ENCODE measurements around the gene C11orf21.

Gene C11orf21

GRCh38 chr11:2263071-2263565, 38.6 kb downstream of the C11orf21 start:
- DNase-seq (ENCODE audit: low spot score) = no peak
- TF ChIP-seq, protein P1, sequence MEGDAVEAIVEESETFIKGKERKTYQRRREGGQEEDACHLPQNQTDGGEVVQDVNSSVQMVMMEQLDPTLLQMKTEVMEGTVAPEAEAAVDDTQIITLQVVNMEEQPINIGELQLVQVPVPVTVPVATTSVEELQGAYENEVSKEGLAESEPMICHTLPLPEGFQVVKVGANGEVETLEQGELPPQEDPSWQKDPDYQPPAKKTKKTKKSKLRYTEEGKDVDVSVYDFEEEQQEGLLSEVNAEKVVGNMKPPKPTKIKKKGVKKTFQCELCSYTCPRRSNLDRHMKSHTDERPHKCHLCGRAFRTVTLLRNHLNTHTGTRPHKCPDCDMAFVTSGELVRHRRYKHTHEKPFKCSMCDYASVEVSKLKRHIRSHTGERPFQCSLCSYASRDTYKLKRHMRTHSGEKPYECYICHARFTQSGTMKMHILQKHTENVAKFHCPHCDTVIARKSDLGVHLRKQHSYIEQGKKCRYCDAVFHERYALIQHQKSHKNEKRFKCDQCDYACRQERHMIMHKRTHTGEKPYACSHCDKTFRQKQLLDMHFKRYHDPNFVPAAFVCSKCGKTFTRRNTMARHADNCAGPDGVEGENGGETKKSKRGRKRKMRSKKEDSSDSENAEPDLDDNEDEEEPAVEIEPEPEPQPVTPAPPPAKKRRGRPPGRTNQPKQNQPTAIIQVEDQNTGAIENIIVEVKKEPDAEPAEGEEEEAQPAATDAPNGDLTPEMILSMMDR (IDR thresholded peaks at IDR 0.05; ENCODE audit: extremely low read depth, missing control alignments) = no peak

DNA sequence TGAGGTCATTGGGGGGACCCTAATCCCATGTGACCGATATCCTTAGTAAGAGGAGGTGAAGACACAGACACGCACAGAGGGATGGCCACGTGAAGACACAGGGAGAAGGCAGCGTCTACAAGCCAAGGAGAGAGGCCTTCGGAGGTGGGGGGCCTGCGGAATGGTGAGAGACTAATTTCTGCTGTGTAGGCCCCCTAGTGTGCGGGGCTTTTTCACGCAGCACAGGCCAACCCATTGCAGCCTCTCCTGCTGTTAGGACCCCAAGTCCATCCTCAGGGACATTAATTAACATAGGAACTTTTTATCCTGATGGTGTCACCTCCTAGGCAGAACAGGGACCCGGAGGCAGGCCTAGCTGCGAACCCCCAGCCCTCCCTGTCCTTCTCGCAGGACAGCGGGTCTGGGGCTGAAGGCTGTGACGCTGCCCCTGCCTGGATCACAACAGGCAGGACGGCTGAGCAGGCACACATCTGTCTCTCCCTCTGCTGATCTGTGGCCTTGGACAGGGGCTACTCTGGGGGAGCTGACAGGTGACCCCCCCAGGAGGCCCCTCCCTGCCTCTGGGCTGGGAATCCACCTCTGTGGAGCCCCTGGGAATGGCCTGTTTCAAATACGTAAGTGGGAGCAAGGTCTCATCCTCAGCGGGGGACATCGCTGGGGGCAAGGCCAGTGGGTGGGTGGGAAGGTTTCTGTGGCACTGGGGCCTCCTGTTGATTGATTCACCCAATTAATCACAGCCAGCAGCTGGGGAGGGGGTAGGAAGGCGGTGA, 39.2 kb downstream of the C11orf21 start:
- no peak for DNase-seq (ENCODE audit: low spot score)
- TF ChIP-seq, protein P1 (IDR thresholded peaks at IDR 0.05; ENCODE audit: extremely low read depth, missing control alignments) = no peak

- DNase-seq (ENCODE audit: low spot score) = no peak
- TF ChIP-seq, protein P1 (IDR thresholded peaks at IDR 0.05; ENCODE audit: extremely low read depth, missing control alignments) = no peak
Observed at GRCh38 chr11:2261436-2262230, 40.1 kb downstream of the C11orf21 start.

DNA sequence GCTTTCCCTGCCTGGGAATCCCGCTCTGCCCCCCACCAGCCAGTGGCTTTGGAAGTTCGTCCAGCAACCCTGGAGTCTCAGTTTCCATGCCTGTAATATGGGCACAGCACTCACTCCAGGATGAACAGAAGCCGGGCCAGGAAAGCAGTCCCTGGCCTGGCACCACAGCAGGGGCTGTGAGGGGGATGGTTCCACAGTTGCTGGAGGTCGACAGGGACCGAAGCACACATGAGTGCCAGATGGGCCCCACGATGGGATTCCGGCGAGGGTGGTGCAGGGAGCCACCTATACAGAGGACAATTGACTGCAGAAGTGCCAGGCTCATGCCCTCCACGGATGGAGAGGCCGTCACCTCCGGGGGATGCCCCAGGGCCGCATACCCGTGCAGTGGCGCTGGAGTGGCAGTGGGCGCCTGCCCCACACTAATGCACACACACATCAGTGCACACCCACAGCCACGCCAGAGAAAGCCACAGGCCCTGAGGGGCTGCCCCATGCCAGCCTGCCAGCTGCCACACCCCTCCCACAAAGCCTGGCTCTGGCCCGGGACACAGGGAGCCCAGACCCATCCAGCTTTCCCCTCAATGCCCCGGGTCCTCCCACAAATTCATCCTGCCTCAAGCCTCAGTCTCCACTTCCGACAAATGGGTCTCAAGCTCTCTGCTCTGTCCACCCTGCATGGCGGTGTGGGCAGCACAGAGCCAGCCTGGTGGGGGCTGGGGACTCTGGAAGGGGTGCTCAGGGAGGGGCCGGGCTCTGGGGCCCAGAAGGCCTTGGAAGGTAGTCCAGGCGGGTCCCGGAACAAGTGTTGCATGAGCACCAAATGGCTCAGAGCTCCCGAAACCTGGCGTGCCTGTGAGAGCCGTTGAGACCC, 41.0 kb downstream of the C11orf21 start:
- TF ChIP-seq, protein P1 (IDR thresholded peaks at IDR 0.05; ENCODE audit: extremely low read depth, missing control alignments) = no peak
- no peak for DNase-seq (ENCODE audit: low spot score)

- DNase-seq (ENCODE audit: low spot score) = no peak
- TF ChIP-seq, protein P1 (IDR thresholded peaks at IDR 0.05; ENCODE audit: extremely low read depth, missing control alignments) = no peak
Observed at GRCh38 chr11:2259897-2260451, 41.7 kb downstream of the C11orf21 start.

GRCh38 chr11:2259466-2259830, 42.3 kb downstream of the C11orf21 start:
- no peak for DNase-seq (ENCODE audit: low spot score)
- TF ChIP-seq, protein P1 (IDR thresholded peaks at IDR 0.05; ENCODE audit: extremely low read depth, missing control alignments) = no peak
